PFSK-1 (cell line): Measurements from ENCODE around the gene ELAPOR2.

ENCODE experiments used
- POLR2AphosphoS5 ChIP-seq: IDR thresholded peaks from 2 replicates; pipeline ENCODE4 v1.6.1; 2012; ENCODE audit warnings: low read depth, mild to moderate bottlenecking, control low read depth, low read length, moderate library complexity
- SIN3A ChIP-seq: IDR thresholded peaks from 2 replicates; pipeline ENCODE4 v1.6.1; 2012; ENCODE audit warnings: mild to moderate bottlenecking, low read length, moderate library complexity, borderline replicate concordance; ENCODE audit not compliant: insufficient read depth
- TAF1 ChIP-seq: IDR thresholded peaks from 2 replicates; pipeline ENCODE4 v1.6.1; 2012; ENCODE audit warnings: low read length, control low read depth, borderline replicate concordance; ENCODE audit not compliant: insufficient read depth
- TF ChIP-seq, protein P1 (sequence below), 2 experiments: IDR thresholded peaks; 2 replicates each; pipeline versions ENCODE4 v1.6.1 to v1.8.0; 2011 to 2012; ENCODE audit warnings: low read depth in 2 of 2, low read length in 2 of 2, control low read depth in 1 of 2, inconsistent platforms in 1 of 2, mild to moderate bottlenecking in 1 of 2, moderate library complexity in 1 of 2; ENCODE audit not compliant: insufficient read depth in 1 of 2

DNA sequence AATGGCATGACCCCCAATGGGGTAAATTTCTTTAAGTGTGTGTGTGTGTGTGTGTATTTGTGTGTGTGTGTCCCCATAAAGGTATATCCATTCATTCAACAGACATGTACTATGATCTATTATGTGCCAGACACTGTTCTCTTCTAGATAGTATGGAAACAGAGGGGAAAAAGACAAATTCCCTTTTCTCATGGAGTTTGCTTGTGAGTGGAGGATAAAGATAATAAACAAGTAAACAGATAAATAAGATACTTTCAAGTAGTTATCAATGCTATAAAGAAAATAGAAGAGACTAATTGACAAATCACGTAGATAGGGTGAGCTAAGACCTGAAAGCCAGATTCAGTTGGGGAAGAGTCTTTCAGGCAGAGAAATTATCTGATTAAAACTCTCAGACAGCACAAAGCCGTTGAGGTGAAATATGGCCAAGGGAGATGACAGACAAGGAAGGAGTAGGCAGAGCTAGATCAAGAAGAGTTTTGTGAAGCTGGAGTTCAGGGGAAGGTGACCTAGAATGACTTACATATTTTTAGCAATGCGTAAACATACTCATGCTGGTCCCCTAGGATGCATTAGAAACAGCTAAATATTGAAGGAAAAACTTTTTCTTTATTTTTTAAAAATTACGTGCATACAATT lies 47.6 kb upstream of the ELAPOR2 start:
- no peak for TF ChIP-seq POLR2AphosphoS5
- TF ChIP-seq TAF1 = no peak
- TF ChIP-seq SIN3A = no peak
- TF ChIP-seq, protein P1, sequence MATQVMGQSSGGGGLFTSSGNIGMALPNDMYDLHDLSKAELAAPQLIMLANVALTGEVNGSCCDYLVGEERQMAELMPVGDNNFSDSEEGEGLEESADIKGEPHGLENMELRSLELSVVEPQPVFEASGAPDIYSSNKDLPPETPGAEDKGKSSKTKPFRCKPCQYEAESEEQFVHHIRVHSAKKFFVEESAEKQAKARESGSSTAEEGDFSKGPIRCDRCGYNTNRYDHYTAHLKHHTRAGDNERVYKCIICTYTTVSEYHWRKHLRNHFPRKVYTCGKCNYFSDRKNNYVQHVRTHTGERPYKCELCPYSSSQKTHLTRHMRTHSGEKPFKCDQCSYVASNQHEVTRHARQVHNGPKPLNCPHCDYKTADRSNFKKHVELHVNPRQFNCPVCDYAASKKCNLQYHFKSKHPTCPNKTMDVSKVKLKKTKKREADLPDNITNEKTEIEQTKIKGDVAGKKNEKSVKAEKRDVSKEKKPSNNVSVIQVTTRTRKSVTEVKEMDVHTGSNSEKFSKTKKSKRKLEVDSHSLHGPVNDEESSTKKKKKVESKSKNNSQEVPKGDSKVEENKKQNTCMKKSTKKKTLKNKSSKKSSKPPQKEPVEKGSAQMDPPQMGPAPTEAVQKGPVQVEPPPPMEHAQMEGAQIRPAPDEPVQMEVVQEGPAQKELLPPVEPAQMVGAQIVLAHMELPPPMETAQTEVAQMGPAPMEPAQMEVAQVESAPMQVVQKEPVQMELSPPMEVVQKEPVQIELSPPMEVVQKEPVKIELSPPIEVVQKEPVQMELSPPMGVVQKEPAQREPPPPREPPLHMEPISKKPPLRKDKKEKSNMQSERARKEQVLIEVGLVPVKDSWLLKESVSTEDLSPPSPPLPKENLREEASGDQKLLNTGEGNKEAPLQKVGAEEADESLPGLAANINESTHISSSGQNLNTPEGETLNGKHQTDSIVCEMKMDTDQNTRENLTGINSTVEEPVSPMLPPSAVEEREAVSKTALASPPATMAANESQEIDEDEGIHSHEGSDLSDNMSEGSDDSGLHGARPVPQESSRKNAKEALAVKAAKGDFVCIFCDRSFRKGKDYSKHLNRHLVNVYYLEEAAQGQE (IDR thresholded peaks at IDR 0.05; ENCODE audit: insufficient read depth in 1 of 2, low read depth in 2 of 2, low read length in 2 of 2) = no peak
